WERI-Rb-1 (cell line): ENCODE measurements around the gene FAM167B.

Source experiments
- DNase-seq: peaks from one replicate; pipeline ENCODE4 v3.0.0-alpha.2; 2020
- H3K27ac ChIP-seq: fragments of 250-450 bp; sonication (Bioruptor Pico); 2 replicates; pipeline ENCODE4 v1.5.1; 2020; ENCODE audit warnings: mild to moderate bottlenecking, moderate library complexity
- H3K27me3 ChIP-seq: fragments of 250-450 bp; sonication (Bioruptor Pico); 2 replicates; pipeline ENCODE4 v1.5.1; 2021; ENCODE audit warnings: mild to moderate bottlenecking, low read depth, moderate library complexity; ENCODE audit not compliant: insufficient read depth, severe bottlenecking
- H3K36me3 ChIP-seq: fragments of 250-450 bp; sonication (Bioruptor Pico); 2 replicates; pipeline ENCODE4 v1.5.1; 2020; ENCODE audit warnings: mild to moderate bottlenecking, moderate library complexity
- H3K4me3 ChIP-seq: 2 replicates; pipeline ENCODE4 v1.5.1; 2011; ENCODE audit warnings: low read depth, mild to moderate bottlenecking, control low read depth, low read length
- H3K9me3 ChIP-seq: fragments of 250-450 bp; sonication (Bioruptor Pico); 2 replicates; pipeline ENCODE4 v1.5.1; 2021; ENCODE audit warnings: mild to moderate bottlenecking, moderate library complexity; ENCODE audit not compliant: severe bottlenecking
- CTCF ChIP-seq: IDR thresholded peaks from 2 replicates; pipeline ENCODE4 v1.5.1; 2011; ENCODE audit warnings: low read depth, mild to moderate bottlenecking, control low read depth, inconsistent platforms, low read length

Gene FAM167B

DNA sequence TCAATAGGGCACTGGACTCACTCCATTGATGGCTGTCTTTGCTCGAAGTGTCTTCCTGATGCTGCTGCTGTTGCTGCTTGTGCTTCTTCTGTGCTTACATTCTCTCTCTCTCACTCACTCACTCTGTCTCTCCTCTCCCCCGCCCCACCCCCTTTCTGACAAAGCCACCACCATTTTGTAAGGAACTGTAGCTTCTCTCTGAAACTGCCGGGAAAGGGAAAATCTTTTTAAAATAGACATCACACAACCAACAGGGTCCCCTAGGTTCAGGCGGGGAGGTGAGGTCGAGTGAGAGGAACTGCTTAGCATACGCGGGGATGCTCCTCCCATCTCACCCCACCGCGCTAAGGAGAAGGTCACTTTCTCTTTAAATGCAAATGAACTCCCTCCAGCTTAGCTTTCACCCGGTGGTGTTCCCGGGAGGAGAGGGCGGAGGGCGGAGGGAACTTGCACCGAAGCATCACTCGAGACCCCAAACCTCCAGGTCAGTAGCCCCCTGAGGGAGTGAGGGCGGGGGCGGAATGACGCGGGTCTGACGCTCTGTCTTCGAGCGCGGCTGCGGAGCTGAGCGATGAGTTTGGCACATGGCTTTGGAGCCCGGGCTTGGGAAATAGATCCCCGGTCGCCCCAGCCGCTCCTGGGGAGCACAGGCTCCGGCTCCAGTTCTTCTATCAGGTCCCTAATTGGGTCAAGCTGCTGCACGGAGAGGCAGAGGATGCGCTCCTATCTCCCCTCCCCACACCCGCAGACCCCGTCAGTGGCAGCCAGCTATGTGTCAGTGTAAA lies 46.6 kb upstream of the FAM167B start, which contains the start of gene CCDC28B:
CCDC28B (plus strand) TSS at position 370 of the 785 bp plus-strand sequence. CDS start 1,341 bp downstream, outside the sequence.
- Histone ChIP-seq H3K27ac (peak within 1 kb of the TSS; percentile 65), H3K4me3 (peak within 1 kb of the TSS; percentile 77)
- peak; percentile 57 for DNase-seq

DNA sequence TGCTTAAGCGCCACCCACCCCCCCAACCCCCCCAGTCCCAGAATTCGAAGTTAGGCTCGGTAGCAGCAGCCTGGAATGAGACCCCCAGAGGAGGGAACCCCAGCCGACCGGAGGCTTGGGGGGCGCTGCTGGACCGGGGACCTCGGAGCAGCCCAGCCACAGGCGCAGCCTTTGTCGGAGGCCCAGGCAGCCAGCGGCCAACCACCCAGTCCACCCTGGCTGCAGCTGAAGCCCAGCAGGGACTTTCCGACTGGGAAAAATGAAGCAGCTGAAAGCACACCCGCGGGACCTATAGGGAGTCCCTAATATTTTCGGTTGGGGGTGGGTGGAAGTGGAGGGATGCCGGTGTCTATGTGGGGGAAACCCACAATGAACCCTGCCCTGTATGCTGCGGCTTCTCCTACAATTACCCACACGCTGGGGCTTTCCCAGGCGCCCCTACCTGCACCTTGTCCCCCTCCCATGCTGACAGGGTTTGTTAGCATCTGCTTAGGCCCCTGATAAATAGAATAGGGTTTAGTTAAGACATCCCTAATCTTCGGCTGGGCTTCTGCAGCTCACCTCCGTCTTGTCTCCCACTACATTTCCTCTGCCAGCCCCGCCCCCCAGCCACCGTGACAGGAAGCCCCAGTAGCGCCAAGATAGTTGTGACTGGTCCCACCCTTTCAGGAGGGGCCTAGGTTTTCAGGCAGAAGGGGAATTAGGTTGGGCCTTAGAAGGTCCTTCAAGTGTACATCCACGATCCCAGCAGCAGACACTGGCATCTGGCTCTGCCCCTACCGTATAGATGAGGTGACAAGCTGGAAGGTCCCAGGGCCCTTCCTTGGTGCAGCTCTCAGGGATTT lies 45.8 kb upstream of the FAM167B start:
- peaks cover 19% of the 10 kb centered on the region for H3K36me3 ChIP-seq
- peak overlapping the region; percentile 77 for H3K4me3 ChIP-seq
- peak overlapping the region; percentile 65 for H3K27ac ChIP-seq
- no peaks in the 10 kb centered on the region for H3K27me3 ChIP-seq
- TF ChIP-seq CTCF, result no peak
- H3K9me3 ChIP-seq, result no peaks in the 10 kb centered on the region
- DNase-seq, result peak; percentile 87

More for the DNA sequence above, 46.6 kb upstream of the FAM167B start, which contains the start of gene CCDC28B:
- no peak for TF ChIP-seq CTCF
- Histone ChIP-seq H3K9me3 (no peaks in the 10 kb centered on the region), H3K27me3 (no peaks in the 10 kb centered on the region), H3K36me3 (peaks cover 25% of the 10 kb centered on the region)

DNA sequence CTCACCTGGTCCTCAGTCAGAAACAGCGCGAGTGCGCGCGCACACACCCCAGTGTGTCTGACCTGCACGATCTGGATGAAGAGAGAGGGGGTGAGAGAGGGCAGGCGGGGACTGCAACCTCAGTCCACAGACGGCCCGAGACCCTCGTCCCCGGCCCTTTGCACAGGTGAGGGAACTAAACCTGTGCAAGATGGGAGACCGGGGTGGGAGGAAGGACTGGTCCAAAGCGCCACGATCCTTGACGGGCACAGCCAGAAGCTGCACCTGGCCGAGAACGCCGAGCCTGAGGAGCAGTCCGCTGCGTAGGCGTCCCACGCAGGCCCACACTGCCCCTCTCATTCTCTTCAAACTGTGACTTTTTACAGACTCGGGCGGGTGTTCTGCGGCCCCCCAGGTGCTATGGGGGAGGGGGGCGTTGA lies 42.1 kb upstream of the FAM167B start:
- DNase-seq, result no peak
- peaks cover 18% of the 10 kb centered on the region for H3K36me3 ChIP-seq
- H3K9me3 ChIP-seq, result no peaks in the 10 kb centered on the region
- no peak for TF ChIP-seq CTCF
- H3K27me3 ChIP-seq, result no peaks in the 10 kb centered on the region
- peak overlapping the region; percentile 81 for H3K27ac ChIP-seq
- H3K4me3 ChIP-seq, result peak overlapping the region; percentile 81

GRCh38 chr1:32205401-32206370 lies 41.3 kb upstream of the FAM167B start, which contains the start of gene IQCC:
IQCC (plus strand) TSS chr1:32205671; CDS start chr1:32205682, 11 bp downstream.
- Histone ChIP-seq H3K27me3 (no peaks in the 10 kb centered on the region), H3K36me3 (peaks cover 18% of the 10 kb centered on the region), H3K9me3 (no peaks in the 10 kb centered on the region), H3K27ac (peak within 1 kb of the TSS; percentile 81), H3K4me3 (peak within 1 kb of the TSS; percentile 81)
- peak; percentile 95 for DNase-seq
- TF ChIP-seq CTCF, result peak; percentile 34

DNA sequence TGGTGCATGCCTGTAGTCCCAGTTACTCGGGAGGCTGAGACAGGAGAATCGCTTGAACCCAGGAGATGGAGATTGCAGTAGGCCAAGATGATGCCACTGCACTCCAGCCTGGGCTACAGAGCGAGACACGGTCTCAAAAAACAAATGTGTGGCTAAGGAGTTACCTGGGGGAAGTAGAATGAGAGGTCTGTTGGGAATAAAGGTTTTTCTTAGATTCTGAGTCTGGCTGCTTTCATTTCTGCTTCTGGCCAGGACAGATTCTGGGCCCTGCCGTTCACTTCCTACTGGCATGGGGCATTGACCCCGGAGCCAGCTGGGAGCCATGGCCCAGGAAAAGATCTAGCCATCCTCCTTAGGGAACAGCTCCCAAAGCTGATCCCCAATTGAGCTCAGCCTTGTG lies 38.6 kb upstream of the FAM167B start:
- Histone ChIP-seq H3K9me3 (no peaks in the 10 kb centered on the region), H3K36me3 (peaks cover 18% of the 10 kb centered on the region), H3K4me3 (no peak overlapping the region), H3K27ac (no peak overlapping the region), H3K27me3 (no peaks in the 10 kb centered on the region)
- no peak for TF ChIP-seq CTCF
- DNase-seq, result no peak
